Natural killer cell (primary cell): ENCODE results near the gene SYNM. TPM values are rescaled to one million over a fixed set of nuclear protein-coding genes. Genes with fewer than 3 reads are reported as not detected.

ENCODE experiments used
- ATAC-seq, 3 donors: fragments of 150-1000 bp in 2 of 3; fragments of 200-7000 bp in 1 of 3; cut with Tn5 transposase; 1 replicate in 1 of 3; 2 replicates in 2 of 3; pipeline ENCODE4 v1.10.0; 2021; ENCODE audit warnings: mild to moderate bottlenecking in 2 of 3, moderate library complexity in 2 of 3
- DNase-seq, 2 donors: peaks; one replicate each; pipeline versions ENCODE4 v3.0.0 to v3.0.0-alpha.2; 2013 to 2021; ENCODE audit warnings: mixed read lengths in 1 of 2
- H3K27ac ChIP-seq: one replicate; pipeline ENCODE4 v1.5.1; 2013; ENCODE audit warnings: mild to moderate bottlenecking, low read length
- H3K27me3 ChIP-seq: one replicate; pipeline ENCODE4 v1.6.1; 2013; ENCODE audit warnings: low read length; ENCODE audit not compliant: control insufficient read depth, insufficient read depth
- H3K36me3 ChIP-seq: one replicate; pipeline ENCODE4 v1.6.1; 2013; ENCODE audit warnings: low read length; ENCODE audit not compliant: control insufficient read depth, insufficient read depth
- H3K4me1 ChIP-seq: one replicate; pipeline ENCODE4 v1.6.1; 2013; ENCODE audit warnings: low read length; ENCODE audit not compliant: control insufficient read depth, insufficient read depth
- H3K4me3 ChIP-seq: one replicate; pipeline ENCODE4 v1.5.1; 2013; ENCODE audit warnings: low read length
- H3K9me3 ChIP-seq: one replicate; pipeline ENCODE4 v1.6.1; 2013; ENCODE audit warnings: low read length; ENCODE audit not compliant: control insufficient read depth, insufficient read depth
- H3K27ac Mint-ChIP-seq, 2 donors: one replicate each; pipeline ENCODE4 v1.8.0; 2022; ENCODE audit warnings: mild to moderate bottlenecking in 2 of 2, mixed read lengths in 2 of 2, moderate library complexity in 1 of 2
- H3K27me3 Mint-ChIP-seq, 2 donors: one replicate each; pipeline ENCODE4 v1.8.0; 2022; ENCODE audit warnings: low read depth in 2 of 2, mixed read lengths in 2 of 2
- H3K36me3 Mint-ChIP-seq: one replicate; pipeline ENCODE4 v1.8.0; 2022; ENCODE audit warnings: mixed read lengths
- H3K4me1 Mint-ChIP-seq, 2 donors: one replicate each; pipeline ENCODE4 v1.8.0; 2022; ENCODE audit warnings: mixed read lengths in 2 of 2
- H3K4me3 Mint-ChIP-seq: one replicate; pipeline ENCODE4 v1.8.0; 2022; ENCODE audit warnings: mild to moderate bottlenecking, moderate library complexity, mixed read lengths
- H3K9me3 Mint-ChIP-seq, 2 donors: one replicate each; pipeline ENCODE4 v1.8.0; 2022; ENCODE audit warnings: mixed read lengths in 2 of 2
- CTCF ChIP-seq: fragments of 200-600 bp; IDR thresholded peaks from one replicate; pipeline ENCODE4 v1.8.0; 2022; ENCODE audit warnings: antibody characterized with exemption
- WGBS: methylation state at CpG from one replicate; pipeline ENCODE4 v1.1.7; 2013; ENCODE audit warnings: missing lambda C conversion rate; ENCODE audit not compliant: insufficient coverage; 5-methylcytosine and 5-hydroxymethylcytosine counted together
- intact Hi-C: fragments of 100-400 bp; cut with micrococcal nuclease; formaldehyde crosslinking; loops from one replicate; pipeline ENCODE4 v1.14.2; 2022
- total RNA-seq, 4 donors: library from RNA; stranded (reverse); fragments of 120-200 nt in 1 of 4; gene quantifications; one replicate each; pipeline versions ENCODE4 v1.2.3 to v1.2.4, GENCODE V29; 2013 to 2022

The SYNM gene
- total RNA-seq, 3 donors from 2014 or later (not counting 1 experiment from before 2014, with no cell fraction given) = 0.11 to 0.48 (median 0.42) TPM

- Histone ChIP-seq H3K36me3 (no peaks in the 10 kb centered on the region), H3K4me1 (no peaks in the 10 kb centered on the region), H3K27ac (no peak overlapping the region), H3K4me3 (no peak overlapping the region), H3K27me3 (no peaks in the 10 kb centered on the region), H3K9me3 (no peaks in the 10 kb centered on the region)
- Mint-ChIP-seq H3K27ac (no peak overlapping the region), H3K4me1 (no peaks in the 10 kb centered on the region), H3K27me3 (peaks cover 0 to 13% of the 10 kb centered on the region in 2 donors), H3K4me3 (no peak overlapping the region), H3K9me3 (no peaks in the 10 kb centered on the region), H3K36me3 (no peaks in the 10 kb centered on the region)
- no peak for TF ChIP-seq CTCF
- ATAC-seq (no peak), DNase-seq (no peak)
- 87% methylated on average over 3 of the region's 6 CpGs for WGBS
- intact Hi-C loops = no loop called here
Observed at GRCh38 chr15:99153026-99153535, 48.2 kb downstream of the SYNM start.

GRCh38 chr15:99154271-99154670 lies 49.4 kb downstream of the SYNM start:
- no peak for DNase-seq
- Mint-ChIP-seq H3K27ac (no peak overlapping the region), H3K36me3 (no peaks in the 10 kb centered on the region), H3K4me1 (no peaks in the 10 kb centered on the region), H3K27me3 (peaks cover 0 to 13% of the 10 kb centered on the region in 2 donors), H3K4me3 (no peak overlapping the region), H3K9me3 (no peaks in the 10 kb centered on the region)
- no peak overlapping the region for H3K4me3 ChIP-seq
- H3K27me3 ChIP-seq = no peaks in the 10 kb centered on the region
- no peaks in the 10 kb centered on the region for H3K36me3 ChIP-seq
- intact Hi-C loops = no loop called here
- H3K27ac ChIP-seq = no peak overlapping the region
- 100% methylated on average over 1 of the region's 2 CpGs for WGBS
- no peaks in the 10 kb centered on the region for H3K4me1 ChIP-seq
- no peak for ATAC-seq
- no peak for TF ChIP-seq CTCF
- no peaks in the 10 kb centered on the region for H3K9me3 ChIP-seq

GRCh38 chr15:99155961-99156443 lies 51.1 kb downstream of the SYNM start:
- Mint-ChIP-seq H3K36me3 (no peaks in the 10 kb centered on the region), H3K27ac (no peak overlapping the region), H3K27me3 (peaks cover 0 to 13% of the 10 kb centered on the region in 2 donors), H3K4me1 (no peaks in the 10 kb centered on the region), H3K4me3 (no peak overlapping the region), H3K9me3 (no peaks in the 10 kb centered on the region)
- Histone ChIP-seq H3K27me3 (no peaks in the 10 kb centered on the region), H3K9me3 (no peaks in the 10 kb centered on the region), H3K4me1 (no peaks in the 10 kb centered on the region), H3K4me3 (no peak overlapping the region), H3K27ac (no peak overlapping the region), H3K36me3 (no peaks in the 10 kb centered on the region)
- DNase-seq = no peak
- ATAC-seq = peak in 1 of 3 donors; percentile 49
- TF ChIP-seq CTCF = no peak
- 72% methylated on average over 9 of the region's 9 CpGs for WGBS
- intact Hi-C loops = no loop called here

GRCh38 chr15:99157456-99157855 lies 52.6 kb downstream of the SYNM start:
- no peak overlapping the region for H3K4me3 Mint-ChIP-seq
- H3K9me3 Mint-ChIP-seq = no peaks in the 10 kb centered on the region
- H3K36me3 Mint-ChIP-seq = no peaks in the 10 kb centered on the region

More at GRCh38 chr15:99157456-99157855, 52.6 kb downstream of the SYNM start:
- no peaks in the 10 kb centered on the region for H3K9me3 ChIP-seq
- no peaks in the 10 kb centered on the region for H3K4me1 ChIP-seq
- H3K4me3 ChIP-seq = no peak overlapping the region
- DNase-seq (no peak), ATAC-seq (no peak)
- intact Hi-C loops = no loop called here
- H3K36me3 ChIP-seq = no peaks in the 10 kb centered on the region
- H3K4me1 Mint-ChIP-seq = no peaks in the 10 kb centered on the region
- no peak overlapping the region for H3K27ac ChIP-seq
- no peak overlapping the region for H3K27ac Mint-ChIP-seq
- H3K27me3 Mint-ChIP-seq = peaks cover 0 to 13% of the 10 kb centered on the region in 2 donors
- 93% methylated on average over 2 of the region's 3 CpGs for WGBS
- no peak for TF ChIP-seq CTCF
- H3K27me3 ChIP-seq = no peaks in the 10 kb centered on the region
